H4 (cell line): Measurements from ENCODE around the gene CASS4. TPM values are rescaled to one million over a fixed set of nuclear protein-coding genes. Genes with fewer than 3 reads are reported as not detected.

Experiments used
- DNase-seq: peaks from one replicate; pipeline ENCODE4 v3.0.0-alpha.2; 2015; ENCODE audit warnings: low spot score
- total RNA-seq: library from RNA; depleted of rRNA; stranded (reverse); fragments of >200 nt; shearing (Covaris generic); gene quantifications from 2 replicates; pipeline ENCODE4 v1.2.3, GENCODE V29; 2014

CASS4 gene
- total RNA-seq, 1 experiment from 2014 or later, result 0.10 TPM

DNA sequence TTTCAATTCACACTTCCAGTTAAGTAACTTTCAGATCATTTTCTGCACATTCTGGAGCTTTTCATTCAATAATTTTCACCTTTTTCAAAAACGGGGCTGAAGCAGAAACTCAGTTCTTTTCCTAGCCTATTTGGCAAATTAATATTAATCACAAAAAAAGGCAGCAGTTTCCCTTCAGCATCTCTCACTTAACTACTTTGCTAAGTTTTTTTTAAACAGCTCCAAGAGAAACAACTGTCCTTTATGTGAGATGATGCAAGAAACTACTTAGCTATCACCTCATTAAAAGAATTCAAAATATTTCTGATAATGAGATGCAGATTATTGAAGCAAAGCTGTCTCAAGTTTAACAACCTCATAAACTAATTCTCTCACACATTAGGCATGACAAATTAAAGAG lies 11.8 kb downstream of the CASS4 start:
- no peak for DNase-seq

GRCh38 chr20:56424931-56425330 lies 12.9 kb downstream of the CASS4 start:
- DNase-seq, result no peak

DNA sequence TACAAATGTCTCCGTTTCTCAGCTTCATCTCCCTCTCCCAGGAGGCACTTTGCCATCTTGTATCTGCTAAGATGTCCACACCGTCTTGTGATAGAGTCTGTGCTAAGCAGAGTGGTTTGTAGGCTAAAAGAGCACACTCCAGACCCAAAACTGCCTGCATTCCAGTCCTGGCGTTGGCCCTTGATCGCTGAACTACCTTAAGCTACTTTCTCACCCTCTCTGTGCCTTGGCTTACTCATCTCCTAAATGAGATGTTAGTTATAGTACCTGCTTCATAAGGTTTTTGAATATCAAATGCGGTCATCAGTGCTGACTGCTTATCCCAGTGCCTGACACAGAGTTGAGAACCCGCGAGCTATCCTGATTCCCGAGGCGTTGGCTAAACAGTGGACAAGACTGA lies 14.0 kb downstream of the CASS4 start:
- no peak for DNase-seq

GRCh38 chr20:56426926-56427325 lies 14.9 kb downstream of the CASS4 start:
- DNase-seq, result no peak

DNA sequence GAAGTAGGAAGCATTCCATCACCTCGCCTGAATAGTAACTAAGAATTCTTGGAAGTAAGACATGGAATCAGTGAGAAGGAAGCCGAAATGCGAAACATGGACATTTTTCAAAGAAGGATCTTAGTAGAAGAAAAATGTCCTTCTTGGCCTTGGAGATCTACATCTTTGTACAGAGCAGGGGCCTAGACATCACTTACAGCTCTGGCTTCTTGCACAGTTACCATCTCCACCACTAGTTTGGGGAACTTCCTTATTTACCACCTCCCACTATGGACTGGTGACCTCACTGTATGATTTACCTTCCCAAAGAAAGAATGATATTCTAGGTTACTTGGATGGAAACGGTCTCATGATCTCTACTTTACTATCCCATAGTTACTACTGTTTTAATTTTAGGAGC lies 15.7 kb downstream of the CASS4 start:
- DNase-seq, result no peak

- no peak for DNase-seq
Measured at GRCh38 chr20:56428410-56428809, 16.4 kb downstream of the CASS4 start.

- no peak for DNase-seq
Measured at GRCh38 chr20:56428881-56429280, 16.8 kb downstream of the CASS4 start.

- DNase-seq, result no peak
Measured at GRCh38 chr20:56429502-56429901, 17.4 kb downstream of the CASS4 start.

GRCh38 chr20:56429941-56430340 lies 17.9 kb downstream of the CASS4 start:
- DNase-seq, result no peak

- no peak for DNase-seq
Measured at GRCh38 chr20:56430461-56430860, 18.4 kb downstream of the CASS4 start.

DNA sequence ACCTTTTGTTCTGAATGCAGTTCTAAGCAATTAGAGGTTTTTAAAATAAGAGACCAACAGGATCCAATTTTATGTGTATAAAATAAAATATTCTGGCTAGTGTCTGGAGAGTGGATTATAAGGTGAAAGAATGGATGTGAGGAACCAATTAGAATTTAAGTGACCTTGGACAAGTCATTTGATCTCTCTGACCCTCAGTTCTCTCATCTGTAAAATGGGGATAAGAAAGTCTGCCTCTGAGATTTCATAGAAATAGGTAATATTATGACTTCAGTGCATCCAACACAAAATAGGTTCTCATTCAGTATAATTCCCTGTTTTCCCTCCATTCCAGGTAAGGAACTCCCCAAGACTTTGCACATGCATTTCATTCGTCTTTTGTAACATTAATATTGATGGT lies 18.9 kb downstream of the CASS4 start:
- DNase-seq, result no peak

DNA sequence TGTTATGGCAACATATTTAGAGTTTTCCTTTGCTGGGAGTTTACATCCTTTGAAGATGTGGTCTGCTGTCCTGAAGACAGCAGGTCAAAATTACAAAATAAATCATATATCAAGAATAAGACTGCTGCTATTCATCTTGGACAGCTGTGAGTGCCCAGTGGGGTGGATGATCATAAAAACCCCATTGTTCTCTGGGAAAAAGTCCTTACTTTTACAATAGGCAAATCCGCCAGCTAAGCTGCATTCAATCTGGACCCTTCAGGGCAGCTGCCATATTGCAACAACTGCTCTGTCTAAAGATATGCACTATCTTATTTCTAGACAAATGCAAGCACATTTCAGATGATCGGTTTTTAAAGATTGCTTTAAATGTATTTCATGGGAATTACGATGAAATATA lies 19.4 kb downstream of the CASS4 start:
- DNase-seq, result no peak

DNA sequence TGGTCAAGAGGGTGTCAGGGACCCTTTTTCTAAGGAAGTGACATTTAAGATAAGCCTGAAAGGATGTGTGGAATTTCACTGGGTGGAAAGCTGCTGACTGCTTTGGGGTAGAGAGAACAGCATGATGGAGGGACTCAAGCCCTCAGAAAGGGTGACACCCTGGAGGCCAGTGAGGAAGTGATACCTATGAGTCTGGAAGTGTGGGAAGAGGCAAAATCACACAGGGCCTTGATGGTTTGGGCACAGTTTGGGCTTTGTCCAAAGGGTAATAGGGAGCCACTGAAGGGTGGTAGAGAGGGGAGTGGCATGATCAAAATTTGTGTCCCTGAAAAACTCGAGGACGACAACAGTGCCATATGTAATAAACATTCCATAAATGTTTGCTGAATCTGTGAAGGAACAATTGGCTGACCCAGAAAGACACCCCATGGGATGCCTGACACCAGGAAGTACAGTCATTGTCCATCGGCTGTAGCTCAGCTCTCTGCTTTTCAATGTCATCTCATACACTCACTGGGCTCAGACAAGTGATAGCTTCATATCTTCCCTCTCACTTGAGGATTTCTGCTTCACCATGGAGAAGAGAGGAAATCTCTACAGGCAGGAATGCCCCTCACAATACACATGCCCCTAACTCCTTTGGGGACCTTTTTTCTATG lies 21.3 kb downstream of the CASS4 start:
- DNase-seq, result no peak

DNA sequence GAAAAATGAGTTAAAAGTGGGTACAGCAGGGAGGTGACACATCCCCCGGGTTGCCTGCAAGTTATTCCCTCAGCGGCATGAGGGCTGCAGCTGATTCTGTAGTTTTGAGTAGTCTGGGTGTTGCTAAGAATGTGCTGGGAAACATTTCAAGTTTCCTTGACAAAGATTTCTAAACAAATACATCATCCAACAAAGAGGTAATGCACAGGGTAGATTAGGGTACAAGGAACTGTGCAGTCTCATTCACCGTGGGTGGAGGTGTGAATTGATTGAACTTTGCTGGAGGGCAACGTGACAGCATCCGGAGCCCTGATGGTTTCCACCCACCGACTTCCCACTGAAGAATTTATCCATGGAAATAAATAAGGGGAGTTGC lies 21.8 kb downstream of the CASS4 start:
- DNase-seq, result no peak

DNA sequence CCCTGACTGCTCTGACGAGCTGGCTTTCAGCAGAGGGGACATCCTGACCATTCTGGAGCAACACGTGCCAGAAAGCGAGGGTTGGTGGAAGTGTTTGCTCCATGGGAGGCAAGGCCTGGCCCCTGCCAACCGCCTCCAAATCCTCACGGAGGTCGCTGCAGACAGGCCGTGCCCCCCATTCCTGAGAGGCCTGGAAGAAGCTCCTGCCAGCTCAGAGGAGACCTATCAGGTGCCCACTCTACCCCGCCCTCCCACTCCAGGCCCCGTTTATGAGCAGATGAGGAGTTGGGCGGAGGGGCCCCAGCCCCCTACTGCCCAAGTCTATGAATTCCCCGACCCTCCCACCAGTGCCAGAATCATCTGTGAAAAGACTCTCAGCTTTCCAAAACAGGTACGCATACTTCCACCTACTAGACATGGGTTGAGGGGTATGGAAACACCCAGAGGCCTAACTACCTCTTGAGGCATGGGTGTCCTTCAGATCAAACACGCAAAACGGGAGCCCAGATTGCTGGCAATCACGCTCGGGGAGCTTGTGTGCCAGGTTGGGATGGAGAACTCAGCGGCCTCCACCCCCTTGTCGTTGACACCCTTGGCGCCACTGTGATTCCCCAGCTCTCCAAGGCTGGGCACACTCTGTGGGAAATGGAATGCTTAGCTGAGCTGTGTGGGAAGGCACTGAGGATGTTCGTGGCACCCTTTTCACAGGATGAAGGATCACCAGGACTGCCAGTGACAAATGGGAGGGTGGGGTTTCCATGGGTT lies 25.3 kb downstream of the CASS4 start:
- DNase-seq, result no peak

- no peak for DNase-seq
Measured at GRCh38 chr20:56438284-56438683, 26.2 kb downstream of the CASS4 start.

- no peak for DNase-seq
Measured at GRCh38 chr20:56439771-56440291, 27.8 kb downstream of the CASS4 start.

GRCh38 chr20:56440346-56441007 lies 28.4 kb downstream of the CASS4 start:
- DNase-seq, result no peak

DNA sequence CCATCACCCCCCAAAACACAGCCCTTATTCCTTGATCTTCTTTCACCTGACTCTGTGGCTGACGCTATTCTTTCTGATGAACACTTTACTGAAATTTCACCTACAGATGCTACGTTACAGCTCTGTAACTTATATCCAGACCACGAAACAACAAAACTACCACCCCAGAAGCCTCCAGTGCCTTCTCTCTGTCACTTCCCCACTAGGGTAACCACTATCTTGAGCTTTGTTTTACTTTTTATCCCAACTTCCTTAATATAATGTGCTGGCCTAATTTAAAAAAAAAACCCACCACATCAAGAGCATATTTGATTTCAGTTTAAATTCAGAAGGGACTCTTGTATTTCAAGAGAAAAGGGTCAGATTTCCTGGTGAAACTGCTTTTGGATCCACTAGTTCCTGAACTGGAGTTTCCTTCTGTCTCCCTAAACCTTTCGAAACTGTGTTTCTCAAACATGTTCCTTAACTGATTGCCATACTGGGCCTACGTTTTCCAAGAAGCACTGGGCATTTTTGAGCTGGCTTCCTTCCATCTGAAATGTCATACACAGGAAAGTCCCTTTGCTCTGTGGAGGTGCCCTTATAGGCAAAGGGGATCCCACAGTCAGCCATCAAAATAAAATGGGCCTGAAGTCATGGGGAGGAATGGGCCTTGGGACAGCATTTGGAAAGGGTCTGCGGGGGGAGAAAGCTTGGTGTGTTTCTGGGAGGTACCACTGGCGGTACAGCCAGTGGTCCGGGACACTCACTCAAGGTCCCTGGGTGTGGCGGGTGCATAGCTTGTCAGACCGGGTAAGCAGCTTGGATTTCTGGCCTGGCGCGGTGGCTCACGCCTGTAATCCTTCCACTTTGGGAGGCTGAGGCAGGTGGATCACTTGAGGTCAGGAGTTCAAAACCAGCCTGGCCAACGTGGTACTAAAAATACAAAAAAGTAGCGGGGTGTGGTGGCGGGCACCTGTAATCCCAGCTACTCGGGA lies 30.6 kb downstream of the CASS4 start:
- no peak for DNase-seq

- DNase-seq, result no peak
Measured at GRCh38 chr20:56443654-56444540, 31.8 kb downstream of the CASS4 start.

DNA sequence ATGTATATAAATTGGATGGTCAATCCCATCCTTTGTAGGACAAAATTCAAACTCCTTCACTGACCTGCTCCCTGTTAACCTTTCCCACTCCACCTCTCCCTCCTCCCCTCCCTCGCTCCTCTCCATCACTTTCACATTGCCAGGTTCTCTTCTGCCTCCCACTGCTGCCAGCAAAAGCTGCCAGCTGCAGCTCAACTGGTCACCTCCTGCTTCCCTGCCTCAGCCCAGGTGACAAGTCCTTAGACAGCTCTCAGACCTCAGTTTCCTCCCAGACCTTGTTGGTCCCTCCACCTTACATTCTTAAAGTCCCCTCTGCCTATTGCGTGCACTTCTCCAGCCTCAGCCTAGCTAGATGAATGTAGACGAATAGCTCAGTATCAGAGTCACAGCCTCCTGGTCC lies 33.1 kb downstream of the CASS4 start:
- DNase-seq, result no peak
